ENCODE measurements around the gene STK16.

DNA sequence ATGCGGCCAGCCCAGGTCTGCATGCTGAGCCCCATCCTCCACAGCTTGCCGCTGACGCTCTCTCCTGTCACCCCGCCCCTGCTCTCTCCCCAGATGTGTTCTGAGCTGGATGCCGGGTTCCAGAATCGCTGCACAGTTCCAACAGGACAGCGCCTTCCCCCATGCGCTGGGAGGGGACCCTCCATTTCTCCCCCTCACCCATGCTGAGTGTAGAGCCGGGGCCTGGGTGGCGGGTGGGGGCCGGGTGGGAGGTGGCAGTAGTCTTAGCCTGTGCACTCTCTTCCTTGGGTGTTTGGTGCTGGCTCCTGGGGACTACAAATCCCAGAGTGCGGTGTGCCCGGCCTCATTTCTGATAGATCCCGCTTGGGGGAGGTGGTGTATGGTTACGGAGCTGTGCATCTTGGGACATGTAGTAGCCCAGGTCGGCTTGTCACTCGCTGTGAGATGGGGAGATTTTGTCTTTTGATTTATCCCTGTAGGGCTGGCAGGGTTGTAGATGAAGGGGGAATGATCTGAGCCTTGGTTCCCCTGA is 40.7 kb downstream of the STK16 start:
- TF ChIP-seq, protein P1, sequence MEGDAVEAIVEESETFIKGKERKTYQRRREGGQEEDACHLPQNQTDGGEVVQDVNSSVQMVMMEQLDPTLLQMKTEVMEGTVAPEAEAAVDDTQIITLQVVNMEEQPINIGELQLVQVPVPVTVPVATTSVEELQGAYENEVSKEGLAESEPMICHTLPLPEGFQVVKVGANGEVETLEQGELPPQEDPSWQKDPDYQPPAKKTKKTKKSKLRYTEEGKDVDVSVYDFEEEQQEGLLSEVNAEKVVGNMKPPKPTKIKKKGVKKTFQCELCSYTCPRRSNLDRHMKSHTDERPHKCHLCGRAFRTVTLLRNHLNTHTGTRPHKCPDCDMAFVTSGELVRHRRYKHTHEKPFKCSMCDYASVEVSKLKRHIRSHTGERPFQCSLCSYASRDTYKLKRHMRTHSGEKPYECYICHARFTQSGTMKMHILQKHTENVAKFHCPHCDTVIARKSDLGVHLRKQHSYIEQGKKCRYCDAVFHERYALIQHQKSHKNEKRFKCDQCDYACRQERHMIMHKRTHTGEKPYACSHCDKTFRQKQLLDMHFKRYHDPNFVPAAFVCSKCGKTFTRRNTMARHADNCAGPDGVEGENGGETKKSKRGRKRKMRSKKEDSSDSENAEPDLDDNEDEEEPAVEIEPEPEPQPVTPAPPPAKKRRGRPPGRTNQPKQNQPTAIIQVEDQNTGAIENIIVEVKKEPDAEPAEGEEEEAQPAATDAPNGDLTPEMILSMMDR (IDR thresholded peaks at IDR 0.05): no peak
- TF ChIP-seq EZH2 (IDR thresholded peaks at IDR 0.05) (no peak), EZH2phosphoT487 (IDR thresholded peaks at IDR 0.05) (no peak)
